Fibroblast of lung (primary cell): Measurements from ENCODE around the gene ZNF479. TPM values are rescaled to one million over a fixed set of nuclear protein-coding genes. Genes with fewer than 3 reads are reported as not detected.
"Not testable (repeated sequence)": the region's sequence is repeated elsewhere in the genome, so short reads cannot be mapped to it uniquely, and the experiment has no call there.

Experiments
- DNase-seq, 2 donors: peaks; one replicate each; pipeline versions ENCODE4 v3.0.0 to v3.0.0-alpha.2; 2010; ENCODE audit warnings: low read depth in 2 of 2
- H2AFZ ChIP-seq: 2 replicates; pipeline ENCODE4 v1.5.1; 2012; ENCODE audit warnings: low read length, control low read depth, inconsistent platforms
- H3K27ac ChIP-seq: 2 replicates; pipeline ENCODE4 v1.5.1; 2011; ENCODE audit warnings: low read length, control low read depth; ENCODE audit not compliant: insufficient read depth
- H3K27me3 ChIP-seq: 2 replicates; pipeline ENCODE4 v1.5.1; 2011; ENCODE audit warnings: mild to moderate bottlenecking, low read length; ENCODE audit not compliant: control insufficient read depth, insufficient read depth
- H3K36me3 ChIP-seq: 2 replicates; pipeline ENCODE4 v1.5.1; 2011; ENCODE audit warnings: low read length; ENCODE audit not compliant: control insufficient read depth, insufficient read depth
- H3K4me1 ChIP-seq: 2 replicates; pipeline ENCODE4 v1.5.1; 2011; ENCODE audit warnings: low read length; ENCODE audit not compliant: control insufficient read depth, insufficient read depth; ENCODE audit errors: extremely low read depth
- H3K4me2 ChIP-seq: 2 replicates; pipeline ENCODE4 v1.5.1; 2011; ENCODE audit warnings: low read length, control low read depth; ENCODE audit not compliant: insufficient read depth; ENCODE audit errors: extremely low read depth
- H3K4me3 ChIP-seq, 4 experiments: fragments of 200-600 bp in 1 of 4; sonication (generic) in 1 of 4; replicated peaks in 1 of 4; 2 replicates each; pipeline ENCODE4 v1.5.1; 2011 to 2016; ENCODE audit warnings: low read length in 4 of 4, low read depth in 3 of 4, mild to moderate bottlenecking in 3 of 4, control low read depth in 2 of 4, inconsistent platforms in 1 of 4, mixed read lengths in 1 of 4; ENCODE audit not compliant: insufficient read depth in 1 of 4; ENCODE audit errors: control extremely low read depth in 1 of 4
- H3K79me2 ChIP-seq: 2 replicates; pipeline ENCODE4 v1.5.1; 2012; ENCODE audit warnings: mild to moderate bottlenecking, low read length, inconsistent platforms; ENCODE audit not compliant: control insufficient read depth, insufficient read depth
- H3K9ac ChIP-seq: 2 replicates; pipeline ENCODE4 v1.5.1; 2011; ENCODE audit warnings: mild to moderate bottlenecking, low read length, control low read depth; ENCODE audit not compliant: insufficient read depth
- H3K9me3 ChIP-seq: 2 replicates; pipeline ENCODE4 v1.5.1; 2012; ENCODE audit warnings: low read depth, low read length; ENCODE audit not compliant: control insufficient read depth, insufficient read depth
- H4K20me1 ChIP-seq: 2 replicates; pipeline ENCODE4 v1.5.1; 2011; ENCODE audit warnings: low read length; ENCODE audit not compliant: control insufficient read depth, insufficient read depth; ENCODE audit errors: extremely low read depth
- CTCF ChIP-seq, 2 donors: IDR thresholded peaks in 1 of 2; conservative IDR thresholded peaks in 1 of 2; 1 replicate in 1 of 2; 2 replicates in 1 of 2; pipeline ENCODE4 v1.5.1; 2011 to 2012; ENCODE audit warnings: low read length in 2 of 2, control low read depth in 1 of 2, inconsistent platforms in 1 of 2, low read depth in 1 of 2, mild to moderate bottlenecking in 1 of 2
- EZH2 ChIP-seq: IDR thresholded peaks from 2 replicates; pipeline ENCODE4 v1.5.1; 2012; ENCODE audit warnings: low read length, control low read depth, mild to moderate bottlenecking; ENCODE audit errors: missing control alignments
- polyA plus RNA-seq, 2 donors: library from polyadenylated mRNA; depleted of rRNA in 1 of 2; stranded (reverse) in 1 of 2; unstranded in 1 of 2; fragments of >200 nt; gene quantifications; 2 replicates each; pipeline ENCODE4 v1.2.1, GENCODE V29; 2011 to 2012; ENCODE audit warnings: missing spikeins in 1 of 2
- total RNA-seq: library from RNA; depleted of rRNA; stranded (reverse); fragments of >200 nt; gene quantifications from 2 replicates; pipeline ENCODE4 v1.2.1, GENCODE V29; 2014

Gene ZNF479
- total and polyA plus RNA-seq, 2 donors (not counting 1 experiment from before 2014, with no cell fraction given): not detected

GRCh38 chr7:57176928-57177635, 44.8 kb upstream of the ZNF479 start:
- Histone ChIP-seq H2AFZ (no peak overlapping the region), H3K9ac (no peak overlapping the region), H4K20me1 (no peaks in the 10 kb centered on the region), H3K79me2 (no peaks in the 10 kb centered on the region), H3K4me3 (no peak overlapping the region), H3K9me3 (no peaks in the 10 kb centered on the region), H3K27me3 (no peaks in the 10 kb centered on the region), H3K36me3 (no peaks in the 10 kb centered on the region), H3K4me2 (no peak overlapping the region), H3K27ac (no peak overlapping the region), H3K4me1 (no peaks in the 10 kb centered on the region)
- no peak for DNase-seq
- TF ChIP-seq CTCF (conservative IDR thresholded peaks at IDR 0.05 in 1 of 2, IDR thresholded peaks at IDR 0.05 in 1 of 2; ENCODE audit: low read depth in 1 of 2, low read length in 2 of 2) (no peak), EZH2 (no peak)

GRCh38 chr7:57165285-57165899, 33.2 kb upstream of the ZNF479 start:
- no peak overlapping the region for H3K27ac ChIP-seq
- no peak for DNase-seq
- H3K4me1 ChIP-seq: no peaks in the 10 kb centered on the region
- H2AFZ ChIP-seq: no peak overlapping the region
- H3K79me2 ChIP-seq: no peaks in the 10 kb centered on the region
- no peak overlapping the region for H3K4me2 ChIP-seq
- no peak overlapping the region for H3K4me3 ChIP-seq
- no peaks in the 10 kb centered on the region for H3K36me3 ChIP-seq
- H4K20me1 ChIP-seq: no peaks in the 10 kb centered on the region
- no peaks in the 10 kb centered on the region for H3K9me3 ChIP-seq
- TF ChIP-seq CTCF (conservative IDR thresholded peaks at IDR 0.05 in 1 of 2, IDR thresholded peaks at IDR 0.05 in 1 of 2; ENCODE audit: low read depth in 1 of 2, low read length in 2 of 2) (no peak), EZH2 (no peak)
- no peaks in the 10 kb centered on the region for H3K27me3 ChIP-seq
- H3K9ac ChIP-seq: no peak overlapping the region

- H3K27ac ChIP-seq, H4K20me1 ChIP-seq, H3K36me3 ChIP-seq, H3K4me1 ChIP-seq, H3K4me2 ChIP-seq, DNase-seq, H3K4me3 ChIP-seq, H3K9me3 ChIP-seq, H2AFZ ChIP-seq, H3K79me2 ChIP-seq, H3K27me3 ChIP-seq, H3K9ac ChIP-seq: not testable (repeated sequence)
These were observed 12.0 kb downstream of the ZNF479 start for GRCh38 chr7:57120123-57120784.
